K562 (cell line): ENCODE data around the gene NEK5. TPM values are rescaled to one million over a fixed set of nuclear protein-coding genes. Genes with fewer than 3 reads are reported as not detected.
"Not testable (repeated sequence)": the region's sequence is repeated elsewhere in the genome, so short reads cannot be mapped to it uniquely, and the experiment has no call there.

Source experiments
- ATAC-seq: fragments of 200-7000 bp; cut with Tn5 transposase; 3 replicates; pipeline ENCODE4 v1.9.1; 2020; ENCODE audit warnings: moderate library complexity
- BruUV-seq: library from RNA; stranded (reverse); fragments of 400-500 nt; replicated peaks from 2 replicates; lab custom pipeline; 2021; lab: Mats Ljungman, UMichigan
- CTCF ChIA-PET: fragments of 300-600 bp; formaldehyde crosslinking; extraction: SDS; loops from one replicate; lab custom pipeline; 2021; ENCODE audit warnings: low intra/inter-chr PET ratio; lab: Yijun Ruan, JAX
- POLR2A ChIA-PET: fragments of 300-600, 350-650 bp; sonication (Branson Sonifier 250); formaldehyde crosslinking; extraction: SDS; loops from one replicate; lab custom pipeline; 2021; ENCODE audit warnings: antibody characterized with exemption, inconsistent platforms; lab: Yijun Ruan, JAX
- DNase-seq, 4 experiments: peaks; one replicate each; pipeline versions ENCODE4 v3.0.0 to v3.0.0-alpha.2; 2011 to 2018; ENCODE audit warnings: low spot score in 3 of 4, mixed read lengths in 3 of 4; ENCODE audit errors: extremely low read depth in 1 of 4
- FAIRE-seq: peaks from 2 replicates; lab custom pipeline; 2011; peaks lifted over from hg19 to GRCh38; lab: Jason Lieb, UNC
- H2AFZ ChIP-seq: 2 replicates; pipeline ENCODE4 v1.6.0; 2011; ENCODE audit warnings: low read depth, low read length, control low read depth, inconsistent platforms
- H3K27ac ChIP-seq: fragments of 200-600 bp; 3 replicates; pipeline ENCODE4 v1.8.0; 2011; ENCODE audit warnings: low read depth, mild to moderate bottlenecking, control low read depth, inconsistent platforms, low read length, moderate library complexity, mixed read lengths; ENCODE audit errors: extremely low read depth
- H3K27me3 ChIP-seq, 2 experiments: fragments of 300-600 bp in 1 of 2; 2 replicates in 1 of 2; 3 replicates in 1 of 2; pipeline versions ENCODE4 v1.6.0 to v1.8.0; 2011; ENCODE audit warnings: inconsistent platforms in 2 of 2, low read length in 2 of 2, mild to moderate bottlenecking in 1 of 2, mixed read lengths in 1 of 2, moderate library complexity in 1 of 2; ENCODE audit not compliant: control insufficient read depth in 2 of 2, insufficient read depth in 2 of 2
- H3K36me3 ChIP-seq: fragments of 300-600 bp; 3 replicates; pipeline ENCODE4 v1.8.0; 2011; ENCODE audit warnings: mild to moderate bottlenecking, low read length, inconsistent platforms; ENCODE audit not compliant: control insufficient read depth, insufficient read depth
- H3K4me1 ChIP-seq, 2 experiments: fragments of 200-600 bp in 1 of 2; replicated peaks in 1 of 2; 2 replicates in 1 of 2; 3 replicates in 1 of 2; pipeline versions ENCODE4 v1.5.1 to v1.8.0; 2011; ENCODE audit warnings: inconsistent platforms in 2 of 2, low read length in 2 of 2, mild to moderate bottlenecking in 1 of 2, mixed read lengths in 1 of 2, moderate library complexity in 1 of 2; ENCODE audit not compliant: control insufficient read depth in 2 of 2, insufficient read depth in 2 of 2
- H3K4me2 ChIP-seq: 2 replicates; pipeline ENCODE4 v1.6.1; 2011; ENCODE audit warnings: low read length, control low read depth, inconsistent platforms, mixed read lengths; ENCODE audit not compliant: insufficient read depth
- H3K4me3 ChIP-seq: fragments of 200-600 bp; sonication (generic), shearing (Covaris generic); 2 replicates; pipeline ENCODE4 v1.5.1; 2016; ENCODE audit warnings: control low read depth, inconsistent platforms
- H3K79me2 ChIP-seq: fragments of 200-600 bp; 3 replicates; pipeline ENCODE4 v1.8.0; 2011; ENCODE audit warnings: low read length, inconsistent platforms; ENCODE audit not compliant: control insufficient read depth, insufficient read depth
- H3K9ac ChIP-seq, 2 experiments: 2 replicates each; pipeline versions ENCODE4 v1.6.0 to v1.6.1; 2011; ENCODE audit warnings: low read depth in 2 of 2, low read length in 2 of 2, control low read depth in 1 of 2, inconsistent platforms in 1 of 2, mild to moderate bottlenecking in 1 of 2, mixed read lengths in 1 of 2; ENCODE audit not compliant: insufficient read depth in 1 of 2
- H3K9me1 ChIP-seq: one replicate; pipeline ENCODE4 v1.6.0; 2011; ENCODE audit warnings: inconsistent platforms, mild to moderate bottlenecking, low read length, moderate library complexity; ENCODE audit not compliant: control insufficient read depth, insufficient read depth
- H3K9me3 ChIP-seq: replicated peaks from 2 replicates; pipeline ENCODE4 v1.5.1; 2011; ENCODE audit warnings: low read depth, low read length, inconsistent platforms; ENCODE audit not compliant: control insufficient read depth, insufficient read depth
- H4K20me1 ChIP-seq: replicated peaks from 2 replicates; pipeline ENCODE4 v1.6.1; 2011; ENCODE audit warnings: low read length, inconsistent platforms, mixed read lengths; ENCODE audit not compliant: control insufficient read depth, insufficient read depth
- DDX20 ChIP-seq: fragments of 450-650 bp; IDR thresholded peaks from 2 replicates; pipeline ENCODE4 v1.6.1; 2016; ENCODE audit warnings: missing genetic modification characterization, low read depth, mild to moderate bottlenecking, missing compliant biosample characterization, moderate library complexity
- HDAC2 ChIP-seq: fragments of 450-650 bp; IDR thresholded peaks from 2 replicates; pipeline ENCODE4 v1.6.1; 2016; ENCODE audit warnings: mild to moderate bottlenecking
- MTF1 ChIP-seq: fragments of 250-450 bp; sonication (Bioruptor Pico); IDR thresholded peaks from 2 replicates; pipeline ENCODE4 v1.9.0; 2021; ENCODE audit warnings: moderate library complexity, mild to moderate bottlenecking, inconsistent platforms, borderline replicate concordance
- XRCC5 ChIP-seq: fragments of 200-400 bp; formaldehyde crosslinking; IDR thresholded peaks from 2 replicates; pipeline ENCODE4 v1.6.1; 2017; ENCODE audit warnings: low read depth, mild to moderate bottlenecking, low read length
- ZNF445 ChIP-seq: fragments of 250-450 bp; sonication (Bioruptor Pico); IDR thresholded peaks from 2 replicates; pipeline ENCODE4 v1.4.0; 2020; ENCODE audit warnings: low read depth, mild to moderate bottlenecking, moderate library complexity
- WGBS: fragments of 100-300 bp; shearing (Covaris generic); methylation state at CpG from one replicate; pipeline ENCODE4 v1.1.6; 2016; ENCODE audit warnings: low coverage, mixed read lengths; ENCODE audit not compliant: insufficient coverage; ENCODE audit errors: missing lambda C conversion rate; 5-methylcytosine and 5-hydroxymethylcytosine counted together
- in situ Hi-C: fragments of 300-500 bp; cut with MboI; formaldehyde crosslinking; loops from 4 replicates; pipeline ENCODE4 v1.15.0; 2018; ENCODE audit warnings: inconsistent platforms, mixed read lengths
- intact Hi-C: fragments of 100-400 bp; cut with micrococcal nuclease; formaldehyde crosslinking; loops from 2 replicates; pipeline ENCODE4 v1.14.2; 2022
- polyA plus RNA-seq, 8 experiments: library from polyadenylated mRNA; depleted of rRNA in 4 of 8; stranded (reverse) in 5 of 8; unstranded in 3 of 8; fragments of >200 nt; fragmentation: Nextera tagmentation in 2 of 8; fragmentation: Illumina TruSeq in 1 of 8; extraction: Ambion mirVana in 2 of 8; extraction: Trizol in 1 of 8; gene quantifications; 2 replicates each; pipeline versions ENCODE4 v1.2.1 to v1.2.3, GENCODE V29; 2011 to 2014; ENCODE audit warnings: inconsistent platforms in 1 of 8, missing spikeins in 1 of 8
- total RNA-seq, 7 experiments: library from RNA; depleted of rRNA in 6 of 7; stranded (reverse); fragments of >200 nt in 6 of 7; fragmentation: Illumina TruSeq in 2 of 7; extraction: Trizol in 2 of 7; gene quantifications; 2 replicates each; pipeline versions ENCODE4 v1.2.1 to v1.2.3, GENCODE V29; 2011 to 2021; ENCODE audit warnings: low replicate concordance in 1 of 7

The NEK5 gene
- total and polyA plus RNA-seq, 9 of the 15 experiments (the other 6 are each of a cell fraction or from before 2014, with no cell fraction given) = 0.09 to 0.44 (median 0.33) TPM

DNA sequence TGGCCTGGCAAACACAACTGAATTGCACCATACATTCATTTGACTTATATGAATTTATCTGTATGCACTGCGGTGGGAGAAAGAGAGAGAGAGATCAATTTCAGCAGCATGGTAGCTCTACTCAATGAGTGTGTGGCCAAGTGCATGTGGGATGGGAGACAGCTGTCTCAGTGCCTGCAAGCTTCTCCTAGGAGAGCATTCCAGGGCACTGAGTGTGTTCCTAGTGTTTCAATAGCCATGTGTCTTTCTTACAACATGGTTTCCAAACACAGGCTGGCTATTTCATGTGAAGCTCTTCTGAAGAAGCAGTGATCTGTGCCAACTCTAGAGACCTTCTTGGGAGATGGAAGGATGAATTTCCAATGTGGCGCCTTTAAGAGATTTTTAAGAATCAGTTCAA, 43.5 kb downstream of the NEK5 start:
- ChIA-PET CTCF (no interaction called here), POLR2A (no interaction called here)
- Histone ChIP-seq H3K4me3 (no peak overlapping the region), H3K27me3 (no peaks in the 10 kb centered on the region), H3K4me1 (no peaks in the 10 kb centered on the region), H3K27ac (no peak overlapping the region), H3K9me1 (no peaks in the 10 kb centered on the region), H3K9me3 (no peaks in the 10 kb centered on the region), H2AFZ (no peak overlapping the region), H4K20me1 (no peaks in the 10 kb centered on the region), H3K36me3 (no peaks in the 10 kb centered on the region), H3K4me2 (no peak overlapping the region), H3K79me2 (no peaks in the 10 kb centered on the region), H3K9ac (no peak overlapping the region)
- intact Hi-C loops = no loop called here
- TF ChIP-seq ZNF445 (CRISPR knock-in tag) = no peak
- TF ChIP-seq XRCC5 = no peak
- no peak for TF ChIP-seq HDAC2
- no peak for TF ChIP-seq DDX20 (tag)
- TF ChIP-seq MTF1 (CRISPR knock-in tag) = no peak
- ATAC-seq (no peak), FAIRE-seq (no peak), DNase-seq (no peak)
- BruUV-seq = no TSS peak
- 55% methylated on average over 2 of the region's 2 CpGs for WGBS
- in situ Hi-C loops = no loop called here

- intact Hi-C loops, in situ Hi-C loops, H3K4me2 ChIP-seq, H3K27ac ChIP-seq, FAIRE-seq, H3K4me1 ChIP-seq, H3K9me3 ChIP-seq, POLR2A ChIA-PET, H2AFZ ChIP-seq, DNase-seq, BruUV-seq, H3K9me1 ChIP-seq, H4K20me1 ChIP-seq, ATAC-seq, H3K79me2 ChIP-seq, H3K36me3 ChIP-seq, CTCF ChIA-PET, H3K9ac ChIP-seq, H3K4me3 ChIP-seq, H3K27me3 ChIP-seq: not testable (repeated sequence)
- WGBS = 28% methylated on average over 3 of the region's 3 CpGs
Measured at GRCh38 chr13:52084981-52085380, 43.9 kb downstream of the NEK5 start.
